Neural cell (in vitro differentiated cells): ENCODE results near the gene DNAJB12. TPM values are rescaled to one million over a fixed set of nuclear protein-coding genes. Genes with fewer than 3 reads are reported as not detected.

ENCODE experiments used
- H2AFZ ChIP-seq: fragments of 200-600, 300-800 bp; sonication (generic), shearing (Covaris generic); 2 replicates; pipeline ENCODE4 v1.6.0; 2014; ENCODE audit warnings: low read depth, mild to moderate bottlenecking, antibody characterized with exemption, low read length, moderate library complexity
- H3F3A ChIP-seq: fragments of 200-600 bp; shearing (Covaris generic); 2 replicates; pipeline ENCODE4 v1.6.1; 2016; ENCODE audit warnings: mild to moderate bottlenecking, moderate library complexity, mixed read lengths, antibody characterized with exemption, low read length; ENCODE audit not compliant: insufficient read depth, poor library complexity, severe bottlenecking
- H3K27ac ChIP-seq: fragments of 200-600, 300-800 bp; sonication (generic), shearing (Covaris generic); 2 replicates; pipeline ENCODE4 v1.5.1; 2014; ENCODE audit warnings: mild to moderate bottlenecking, low read length, moderate library complexity
- H3K27me3 ChIP-seq: fragments of 300-800, 200-600 bp; sonication (generic), shearing (Covaris generic); 2 replicates; pipeline ENCODE4 v1.6.0; 2014; ENCODE audit warnings: mild to moderate bottlenecking, low read depth, low read length, moderate library complexity; ENCODE audit not compliant: insufficient read depth
- H3K36me3 ChIP-seq: fragments of 300-800, 200-600 bp; sonication (generic), shearing (Covaris generic); 2 replicates; pipeline ENCODE4 v1.5.1; 2014; ENCODE audit warnings: mild to moderate bottlenecking, antibody characterized with exemption, low read length, moderate library complexity; ENCODE audit not compliant: insufficient read depth
- H3K4me2 ChIP-seq: fragments of 300-800, 200-600 bp; sonication (generic), shearing (Covaris generic); 2 replicates; pipeline ENCODE4 v1.6.0; 2014; ENCODE audit warnings: mild to moderate bottlenecking, low read length
- H3K4me3 ChIP-seq: fragments of 300-800, 200-600 bp; sonication (generic), shearing (Covaris generic); 2 replicates; pipeline ENCODE4 v1.5.1; 2014; ENCODE audit warnings: mild to moderate bottlenecking, low read length, moderate library complexity
- H3K79me2 ChIP-seq: fragments of 200-600 bp; shearing (Covaris generic); replicated peaks from 2 replicates; pipeline ENCODE4 v1.6.0; 2014; ENCODE audit warnings: mild to moderate bottlenecking, low read length, moderate library complexity; ENCODE audit not compliant: insufficient read depth
- H3K9ac ChIP-seq: fragments of 300-800, 200-600 bp; sonication (generic), shearing (Covaris generic); 2 replicates; pipeline ENCODE4 v1.6.1; 2016; ENCODE audit warnings: mild to moderate bottlenecking, low read length, mixed read lengths
- H3K9me2 ChIP-seq: fragments of 200-600 bp; shearing (Covaris generic); 2 replicates; pipeline ENCODE4 v1.6.1; 2016; ENCODE audit warnings: mild to moderate bottlenecking, low read length, mixed read lengths; ENCODE audit not compliant: insufficient read depth
- H3K9me3 ChIP-seq: fragments of 200-600, 300-800 bp; sonication (generic), shearing (Covaris generic); 2 replicates; pipeline ENCODE4 v1.6.1; 2016; ENCODE audit warnings: mild to moderate bottlenecking, mixed run types, low read length, moderate library complexity, mixed read lengths
- H4K20me1 ChIP-seq: fragments of 200-600 bp; shearing (Covaris generic); 2 replicates; pipeline ENCODE4 v1.6.1; 2016; ENCODE audit warnings: mild to moderate bottlenecking, mixed run types; ENCODE audit not compliant: insufficient read depth
- EP300 ChIP-seq: fragments of 450-650 bp; conservative IDR thresholded peaks from 2 replicates; pipeline ENCODE4 v1.6.1; 2014; ENCODE audit warnings: antibody characterized with exemption, mild to moderate bottlenecking, moderate library complexity; ENCODE audit not compliant: poor library complexity, severe bottlenecking
- EZH2 ChIP-seq: fragments of 200-600, 300-800 bp; shearing (Covaris generic), sonication (generic); IDR thresholded peaks from 2 replicates; pipeline ENCODE4 v1.6.1; 2014; ENCODE audit warnings: antibody characterized with exemption, low read length, borderline replicate concordance, mild to moderate bottlenecking; ENCODE audit not compliant: insufficient read depth, poor library complexity, severe bottlenecking
- POLR2AphosphoS5 ChIP-seq: IDR thresholded peaks from 2 replicates; pipeline ENCODE4 v1.6.1; 2012
- RAD21 ChIP-seq: fragments of 450-650 bp; conservative IDR thresholded peaks from 2 replicates; pipeline ENCODE4 v1.6.1; 2014; ENCODE audit warnings: antibody characterized with exemption, mild to moderate bottlenecking, moderate library complexity
- TAF1 ChIP-seq: IDR thresholded peaks from 2 replicates; pipeline ENCODE4 v1.6.1; 2012; ENCODE audit warnings: low read depth
- polyA plus RNA-seq: library from polyadenylated mRNA; depleted of rRNA; stranded (reverse); fragments of >200 nt; gene quantifications from 2 replicates; pipeline ENCODE4 v1.2.3, GENCODE V29; 2014
- TF ChIP-seq, protein P1 (sequence below): IDR thresholded peaks from 2 replicates; pipeline ENCODE4 v1.6.1; 2012; ENCODE audit warnings: borderline replicate concordance
- TF ChIP-seq, protein P2 (sequence below): fragments of 450-650 bp; IDR thresholded peaks from 2 replicates; pipeline ENCODE4 v1.5.1; 2014; ENCODE audit warnings: antibody characterized with exemption, mild to moderate bottlenecking, moderate library complexity; ENCODE audit not compliant: poor library complexity, severe bottlenecking

DNAJB12 gene
- polyA plus RNA-seq, 1 donor from 2014 or later = 24.5 TPM

DNA sequence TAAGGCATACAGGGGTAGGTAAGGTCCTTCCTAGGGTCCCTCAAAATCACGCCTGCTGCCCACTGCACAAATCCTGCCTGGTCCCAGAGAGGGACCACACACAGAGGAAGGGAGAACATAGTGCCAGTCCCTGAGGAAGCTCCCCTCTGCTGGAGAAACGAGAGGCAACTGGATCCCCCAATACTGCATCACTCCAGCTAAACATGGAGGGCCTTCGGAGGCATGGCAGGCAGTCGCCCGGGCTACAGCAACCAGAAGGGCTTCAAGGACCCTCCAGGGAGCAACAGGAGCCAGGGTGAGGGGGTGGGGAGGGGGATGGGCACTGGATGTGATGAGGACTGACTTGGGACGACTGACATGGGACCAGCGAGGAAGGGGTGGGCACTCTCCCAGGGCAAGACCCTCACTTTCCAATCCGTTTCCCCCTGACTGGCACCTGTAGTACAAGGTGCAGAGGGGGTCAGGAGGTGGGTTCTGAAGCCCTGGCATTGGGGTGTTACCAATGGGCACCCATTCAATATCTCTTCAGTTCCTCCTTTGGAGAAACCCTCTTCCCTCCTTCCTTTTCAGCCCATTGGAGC, 59.3 kb downstream of the DNAJB12 start (continued):
- TF ChIP-seq, protein P1, sequence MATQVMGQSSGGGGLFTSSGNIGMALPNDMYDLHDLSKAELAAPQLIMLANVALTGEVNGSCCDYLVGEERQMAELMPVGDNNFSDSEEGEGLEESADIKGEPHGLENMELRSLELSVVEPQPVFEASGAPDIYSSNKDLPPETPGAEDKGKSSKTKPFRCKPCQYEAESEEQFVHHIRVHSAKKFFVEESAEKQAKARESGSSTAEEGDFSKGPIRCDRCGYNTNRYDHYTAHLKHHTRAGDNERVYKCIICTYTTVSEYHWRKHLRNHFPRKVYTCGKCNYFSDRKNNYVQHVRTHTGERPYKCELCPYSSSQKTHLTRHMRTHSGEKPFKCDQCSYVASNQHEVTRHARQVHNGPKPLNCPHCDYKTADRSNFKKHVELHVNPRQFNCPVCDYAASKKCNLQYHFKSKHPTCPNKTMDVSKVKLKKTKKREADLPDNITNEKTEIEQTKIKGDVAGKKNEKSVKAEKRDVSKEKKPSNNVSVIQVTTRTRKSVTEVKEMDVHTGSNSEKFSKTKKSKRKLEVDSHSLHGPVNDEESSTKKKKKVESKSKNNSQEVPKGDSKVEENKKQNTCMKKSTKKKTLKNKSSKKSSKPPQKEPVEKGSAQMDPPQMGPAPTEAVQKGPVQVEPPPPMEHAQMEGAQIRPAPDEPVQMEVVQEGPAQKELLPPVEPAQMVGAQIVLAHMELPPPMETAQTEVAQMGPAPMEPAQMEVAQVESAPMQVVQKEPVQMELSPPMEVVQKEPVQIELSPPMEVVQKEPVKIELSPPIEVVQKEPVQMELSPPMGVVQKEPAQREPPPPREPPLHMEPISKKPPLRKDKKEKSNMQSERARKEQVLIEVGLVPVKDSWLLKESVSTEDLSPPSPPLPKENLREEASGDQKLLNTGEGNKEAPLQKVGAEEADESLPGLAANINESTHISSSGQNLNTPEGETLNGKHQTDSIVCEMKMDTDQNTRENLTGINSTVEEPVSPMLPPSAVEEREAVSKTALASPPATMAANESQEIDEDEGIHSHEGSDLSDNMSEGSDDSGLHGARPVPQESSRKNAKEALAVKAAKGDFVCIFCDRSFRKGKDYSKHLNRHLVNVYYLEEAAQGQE = no peak
- TF ChIP-seq POLR2AphosphoS5 = no peak
- no peak for TF ChIP-seq EP300
- TF ChIP-seq TAF1 = no peak

DNA sequence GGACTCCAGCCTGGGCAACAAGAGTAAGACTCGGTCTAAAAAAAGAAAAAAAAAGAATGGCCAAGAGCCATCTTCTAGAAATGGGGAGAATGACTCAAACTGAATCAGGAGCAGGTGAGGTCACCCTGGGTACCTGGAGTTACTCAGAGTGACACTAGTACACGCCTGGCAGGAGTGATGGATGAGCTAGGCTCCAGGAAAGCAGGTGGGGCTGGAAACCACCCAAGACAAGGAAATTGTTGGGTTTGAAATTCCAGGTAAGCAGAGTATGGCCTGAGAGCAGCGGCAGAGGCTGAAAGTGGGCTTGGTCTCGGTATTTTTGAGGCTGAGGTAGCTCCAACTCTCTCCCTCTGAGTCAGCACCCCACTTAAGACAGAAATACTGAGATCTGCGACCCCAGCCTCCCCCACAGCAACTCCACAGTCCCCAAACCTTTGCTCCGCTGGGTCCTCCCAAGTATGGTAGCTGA, 62.5 kb downstream of the DNAJB12 start:
- H3K9ac ChIP-seq = no peak overlapping the region
- TF ChIP-seq, protein P2, sequence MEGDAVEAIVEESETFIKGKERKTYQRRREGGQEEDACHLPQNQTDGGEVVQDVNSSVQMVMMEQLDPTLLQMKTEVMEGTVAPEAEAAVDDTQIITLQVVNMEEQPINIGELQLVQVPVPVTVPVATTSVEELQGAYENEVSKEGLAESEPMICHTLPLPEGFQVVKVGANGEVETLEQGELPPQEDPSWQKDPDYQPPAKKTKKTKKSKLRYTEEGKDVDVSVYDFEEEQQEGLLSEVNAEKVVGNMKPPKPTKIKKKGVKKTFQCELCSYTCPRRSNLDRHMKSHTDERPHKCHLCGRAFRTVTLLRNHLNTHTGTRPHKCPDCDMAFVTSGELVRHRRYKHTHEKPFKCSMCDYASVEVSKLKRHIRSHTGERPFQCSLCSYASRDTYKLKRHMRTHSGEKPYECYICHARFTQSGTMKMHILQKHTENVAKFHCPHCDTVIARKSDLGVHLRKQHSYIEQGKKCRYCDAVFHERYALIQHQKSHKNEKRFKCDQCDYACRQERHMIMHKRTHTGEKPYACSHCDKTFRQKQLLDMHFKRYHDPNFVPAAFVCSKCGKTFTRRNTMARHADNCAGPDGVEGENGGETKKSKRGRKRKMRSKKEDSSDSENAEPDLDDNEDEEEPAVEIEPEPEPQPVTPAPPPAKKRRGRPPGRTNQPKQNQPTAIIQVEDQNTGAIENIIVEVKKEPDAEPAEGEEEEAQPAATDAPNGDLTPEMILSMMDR = no peak
- TF ChIP-seq, protein P1 = no peak
- TF ChIP-seq RAD21 (no peak), EZH2 (no peak)

More for the DNA sequence above, 62.5 kb downstream of the DNAJB12 start:
- Histone ChIP-seq H3K27me3 (no peaks in the 10 kb centered on the region), H3K36me3 (no peaks in the 10 kb centered on the region), H2AFZ (no peak overlapping the region), H3K79me2 (no peaks in the 10 kb centered on the region), H3K4me2 (no peak overlapping the region), H3K27ac (no peak overlapping the region), H3K9me3 (no peaks in the 10 kb centered on the region), H3F3A (no peaks in the 10 kb centered on the region), H4K20me1 (no peaks in the 10 kb centered on the region), H3K4me3 (no peak overlapping the region), H3K9me2 (no peaks in the 10 kb centered on the region)
